ENCODE data around the gene TAF9B.

- TF ChIP-seq POLR2A (IDR thresholded peaks at IDR 0.05): no peak
- TF ChIP-seq CTCF (IDR thresholded peaks at IDR 0.05 in 8 of 11, conservative IDR thresholded peaks at IDR 0.05 in 3 of 11): no peak
These were observed 41.9 kb upstream of the TAF9B start for GRCh38 chrX:78181307-78181706.

All from spleen (tissue), 7 donors.